H1 (cell line): ENCODE measurements around the gene RBM8A. TPM values are rescaled to one million over a fixed set of nuclear protein-coding genes. Genes with fewer than 3 reads are reported as not detected.

Experiments
- CTCF ChIA-PET: fragments of 300-600 bp; sonication (Branson Sonifier 250); formaldehyde crosslinking; loops from one replicate; lab custom pipeline; 2021; ENCODE audit not compliant: partially characterized antibody; lab: Charles Lee
- POLR2A ChIA-PET: fragments of 300-600 bp; sonication (Branson Sonifier 250); formaldehyde crosslinking; loops from one replicate; lab custom pipeline; 2021; ENCODE audit warnings: inconsistent platforms; ENCODE audit not compliant: partially characterized antibody; lab: Charles Lee
- DNase-seq, 2 experiments: peaks; one replicate each; pipeline versions ENCODE4 v3.0.0 to v3.0.0-alpha.2; 2010 to 2022; ENCODE audit warnings: low spot score in 2 of 2, low read depth in 1 of 2, mixed read lengths in 1 of 2
- FAIRE-seq: peaks from 2 replicates; lab custom pipeline; 2011; peaks lifted over from hg19 to GRCh38; lab: Jason Lieb, UNC
- H2AFZ ChIP-seq: 2 replicates; pipeline ENCODE4 v1.8.1; 2012; ENCODE audit warnings: low read length, inconsistent platforms
- H2AK5ac ChIP-seq: 2 replicates; pipeline ENCODE4 v1.6.1; 2013; ENCODE audit warnings: low read depth, low read length
- H2BK120ac ChIP-seq: replicated peaks from 2 replicates; pipeline ENCODE3; 2013; ENCODE audit warnings: low read depth, low read length, inconsistent platforms
- H2BK12ac ChIP-seq: 2 replicates; pipeline ENCODE4 v1.6.1; 2013; ENCODE audit warnings: low read depth, low read length
- H2BK15ac ChIP-seq: 2 replicates; pipeline ENCODE4 v1.6.1; 2013; ENCODE audit warnings: low read length
- H2BK20ac ChIP-seq: 2 replicates; pipeline ENCODE4 v1.6.1; 2013; ENCODE audit warnings: low read length
- H2BK5ac ChIP-seq: 2 replicates; pipeline ENCODE4 v1.6.1; 2013; ENCODE audit warnings: low read depth, low read length
- H3K14ac ChIP-seq: 2 replicates; pipeline ENCODE4 v1.6.1; 2013; ENCODE audit warnings: inconsistent platforms; ENCODE audit not compliant: insufficient read length
- H3K18ac ChIP-seq: 2 replicates; pipeline ENCODE4 v1.6.1; 2013; ENCODE audit warnings: low read length; ENCODE audit errors: extremely low read depth
- H3K23ac ChIP-seq: 2 replicates; pipeline ENCODE4 v1.6.1; 2013; ENCODE audit warnings: inconsistent platforms; ENCODE audit not compliant: insufficient read length
- H3K23me2 ChIP-seq: 2 replicates; pipeline ENCODE4 v1.6.1; 2013; ENCODE audit warnings: low read depth, low read length
- H3K27ac ChIP-seq: 2 replicates; pipeline ENCODE4 v1.6.1; 2011; ENCODE audit warnings: low read depth, low read length, inconsistent platforms
- H3K27me3 ChIP-seq, 4 experiments: replicated peaks in 1 of 4; 1 replicate in 1 of 4; 2 replicates in 3 of 4; pipeline versions ENCODE4 v1.6.1 to v1.8.1; 2011 to 2013; ENCODE audit warnings: low read length in 3 of 4, mild to moderate bottlenecking in 3 of 4, inconsistent platforms in 2 of 4, mixed read lengths in 2 of 4, moderate library complexity in 1 of 4; ENCODE audit not compliant: control insufficient read depth in 3 of 4, insufficient read depth in 3 of 4; ENCODE audit errors: extremely low read depth in 1 of 4
- H3K36me3 ChIP-seq, 4 experiments: 2 replicates each; pipeline versions ENCODE4 v1.6.1 to v1.8.1; 2011 to 2013; ENCODE audit warnings: mild to moderate bottlenecking in 4 of 4, low read length in 3 of 4, moderate library complexity in 2 of 4, control low read depth in 1 of 4, inconsistent platforms in 1 of 4; ENCODE audit not compliant: insufficient read depth in 4 of 4, control insufficient read depth in 2 of 4
- H3K4ac ChIP-seq: replicated peaks from 2 replicates; pipeline ENCODE3; 2013; ENCODE audit warnings: low read length, low read depth, mixed read lengths, inconsistent platforms; ENCODE audit not compliant: insufficient read length
- H3K4me1 ChIP-seq, 4 experiments: replicated peaks in 1 of 4; 1 replicate in 1 of 4; 2 replicates in 3 of 4; pipeline versions ENCODE4 v1.6.1 to v1.8.1; 2011 to 2013; ENCODE audit warnings: low read length in 3 of 4, inconsistent platforms in 2 of 4, mixed read lengths in 1 of 4; ENCODE audit not compliant: insufficient read depth in 4 of 4, control insufficient read depth in 3 of 4
- H3K4me2 ChIP-seq, 2 experiments: 2 replicates each; pipeline versions ENCODE4 v1.6.1 to v1.8.1; 2011 to 2013; ENCODE audit warnings: low read depth in 2 of 2, low read length in 2 of 2, control low read depth in 1 of 2, inconsistent platforms in 1 of 2, mild to moderate bottlenecking in 1 of 2; ENCODE audit not compliant: insufficient read depth in 1 of 2
- H3K4me3 ChIP-seq, 4 experiments: fragments of 200-600, 300-600 bp in 1 of 4; sonication (generic), shearing (Covaris generic), sonication (Bioruptor Twin) in 1 of 4; 2 replicates each; pipeline versions ENCODE4 v1.5.1 to v1.8.1; 2011 to 2016; ENCODE audit warnings: low read length in 4 of 4, low read depth in 3 of 4, control low read depth in 2 of 4, inconsistent platforms in 2 of 4, mild to moderate bottlenecking in 2 of 4, mixed read lengths in 1 of 4, moderate library complexity in 1 of 4; ENCODE audit not compliant: insufficient read depth in 2 of 4; ENCODE audit errors: extremely low read depth in 1 of 4
- H3K56ac ChIP-seq: replicated peaks from 2 replicates; pipeline ENCODE3; 2013; ENCODE audit warnings: low read depth, mild to moderate bottlenecking, mixed read lengths, low read length, inconsistent platforms; ENCODE audit not compliant: insufficient read length
- H3K79me1 ChIP-seq: 2 replicates; pipeline ENCODE4 v1.6.1; 2013; ENCODE audit warnings: low read depth, low read length, control low read depth
- H3K79me2 ChIP-seq, 2 experiments: 2 replicates each; pipeline versions ENCODE4 v1.6.1 to v1.8.1; 2012 to 2013; ENCODE audit warnings: low read length in 2 of 2, mild to moderate bottlenecking in 2 of 2, inconsistent platforms in 1 of 2; ENCODE audit not compliant: insufficient read depth in 2 of 2, control insufficient read depth in 1 of 2
- H3K9ac ChIP-seq, 4 experiments: replicated peaks in 1 of 4; 1 replicate in 1 of 4; 2 replicates in 3 of 4; pipeline versions ENCODE4 v1.6.1 to v1.8.1; 2011 to 2013; ENCODE audit warnings: low read depth in 3 of 4, low read length in 3 of 4, control low read depth in 2 of 4, mild to moderate bottlenecking in 2 of 4, moderate library complexity in 2 of 4, inconsistent platforms in 1 of 4; ENCODE audit errors: extremely low read depth in 1 of 4
- H3K9me3 ChIP-seq, 2 experiments: 2 replicates each; pipeline versions ENCODE4 v1.6.1 to v1.8.1; 2012 to 2013; ENCODE audit warnings: mild to moderate bottlenecking in 2 of 2, moderate library complexity in 2 of 2, control low read depth in 1 of 2, inconsistent platforms in 1 of 2, low read depth in 1 of 2, low read length in 1 of 2, mixed read lengths in 1 of 2; ENCODE audit not compliant: insufficient read depth in 2 of 2
- H4K20me1 ChIP-seq, 2 experiments: replicated peaks in 1 of 2; 2 replicates each; pipeline versions ENCODE3 to v1.8.1; 2011 to 2013; ENCODE audit warnings: inconsistent platforms in 2 of 2, low read length in 2 of 2, mild to moderate bottlenecking in 1 of 2; ENCODE audit not compliant: insufficient read depth in 2 of 2, control insufficient read depth in 1 of 2
- H4K5ac ChIP-seq: 2 replicates; pipeline ENCODE4 v1.6.1; 2013; ENCODE audit warnings: low read length, low read depth, mixed read lengths, inconsistent platforms; ENCODE audit not compliant: insufficient read length
- H4K8ac ChIP-seq: 2 replicates; pipeline ENCODE4 v1.8.0; 2013; ENCODE audit warnings: mild to moderate bottlenecking, moderate library complexity, low read length, inconsistent platforms; ENCODE audit not compliant: insufficient read depth; ENCODE audit errors: extremely low read depth
- H4K91ac ChIP-seq: replicated peaks from 2 replicates; pipeline ENCODE3; 2013; ENCODE audit warnings: low read length, mixed read lengths, inconsistent platforms; ENCODE audit not compliant: insufficient read length
- BACH1 ChIP-seq: IDR thresholded peaks from 2 replicates; pipeline ENCODE4 v1.6.1; 2012; ENCODE audit warnings: low read length, improper control_type of control experiment
- CBX8 ChIP-seq: fragments of 300-800, 300-1000 bp; sonication (generic); IDR thresholded peaks from 2 replicates; pipeline ENCODE4 v1.7.1; 2016; ENCODE audit warnings: low read depth, low read length, borderline replicate concordance
- CEBPB ChIP-seq: IDR thresholded peaks from 2 replicates; pipeline ENCODE4 v1.6.1; 2012; ENCODE audit warnings: low read depth, low read length
- MAFK ChIP-seq: IDR thresholded peaks from 2 replicates; pipeline ENCODE4 v1.6.1; 2012; ENCODE audit warnings: low read depth, mild to moderate bottlenecking, improper control_type of control experiment, low read length
- SIN3A ChIP-seq, 2 experiments: IDR thresholded peaks in 1 of 2; conservative IDR thresholded peaks in 1 of 2; 2 replicates each; pipeline ENCODE4 v1.6.1; 2011 to 2012; ENCODE audit warnings: low read length in 2 of 2, improper control_type of control experiment in 1 of 2, low read depth in 1 of 2, mild to moderate bottlenecking in 1 of 2
- SUZ12 ChIP-seq: fragments of 200-600 bp; sonication (generic); IDR thresholded peaks from 2 replicates; pipeline ENCODE4 v1.6.1; 2012; ENCODE audit warnings: mild to moderate bottlenecking, inconsistent platforms, low read length, moderate library complexity, mixed read lengths
- TAF1 ChIP-seq: IDR thresholded peaks from 2 replicates; pipeline ENCODE4 v1.6.1; 2011; ENCODE audit warnings: mild to moderate bottlenecking, low read depth, low read length
- TCF12 ChIP-seq: IDR thresholded peaks from 2 replicates; pipeline ENCODE4 v1.6.1; 2011; ENCODE audit warnings: low read depth, mild to moderate bottlenecking, low read length
- USF2 ChIP-seq: IDR thresholded peaks from 2 replicates; pipeline ENCODE4 v1.6.1; 2011; ENCODE audit warnings: low read length, improper control_type of control experiment
- WGBS, 2 experiments: shearing (Covaris generic) in 1 of 2; methylation state at CpG; one replicate each; pipeline versions ENCODE4 v1.1.6 to v1.1.7; 2013 to 2015; ENCODE audit warnings: low lambda C conversion rate in 2 of 2, mixed read lengths in 2 of 2, inconsistent platforms in 1 of 2, low coverage in 1 of 2, missing lambda C conversion rate in 1 of 2; ENCODE audit not compliant: insufficient replicate concordance in 2 of 2, insufficient coverage in 1 of 2, insufficient read length in 1 of 2; ENCODE audit errors: extremely low coverage in 1 of 2, missing lambda C conversion rate in 1 of 2; 5-methylcytosine and 5-hydroxymethylcytosine counted together
- polyA plus RNA-seq, 7 experiments: library from polyadenylated mRNA; depleted of rRNA in 3 of 7; stranded (reverse) in 5 of 7; unstranded in 2 of 7; fragments of >200 nt in 5 of 7; fragments of 200-250 nt in 2 of 7; gene quantifications; 1 replicate in 5 of 7; 2 replicates in 1 of 7; 4 replicates in 1 of 7; pipeline versions ENCODE4 v1.2.1 to v1.2.3, GENCODE V29; 2011 to 2013; ENCODE audit warnings: missing spikeins in 2 of 7, mixed read lengths in 2 of 7
- total RNA-seq: library from RNA; stranded (reverse); fragmentation: NEBNext Ultra II Directional; extraction: Animal tissue kit (Norgen Biotek cat#: 25700); gene quantifications from 2 replicates; pipeline ENCODE4 v1.2.1, GENCODE V29; 2021

The RBM8A gene
- total and polyA plus RNA-seq, 2 of the 8 experiments (the other 6 are each of a cell fraction or from before 2014, with no cell fraction given): 125 to 216 TPM

GRCh38 chr1:145936247-145936646, 9.0 kb upstream of the RBM8A start:
- no peak overlapping the region for H2BK15ac ChIP-seq
- CTCF ChIA-PET: interaction anchor here (1.0 to 1.6 kb wide), 7 partner anchors 18 to 92 kb away, joined by 3 to 5 read pairs (median 3); no protein-coding TSS in a partner anchor
- no peak overlapping the region for H2BK20ac ChIP-seq
- no peak overlapping the region for H3K56ac ChIP-seq
- no peak overlapping the region for H3K14ac ChIP-seq
- no peak overlapping the region for H2BK120ac ChIP-seq
- no peak overlapping the region for H3K23ac ChIP-seq
- H3K9ac ChIP-seq: no peak overlapping the region
- H3K27me3 ChIP-seq: no peaks in the 10 kb centered on the region
- H3K4me1 ChIP-seq: no peaks in the 10 kb centered on the region
- no peak for FAIRE-seq
- no peak overlapping the region for H3K4ac ChIP-seq
- H3K79me2 ChIP-seq: no peaks in the 10 kb centered on the region
- H4K91ac ChIP-seq: no peak overlapping the region
- H3K4me2 ChIP-seq: no peak overlapping the region
- H3K9me3 ChIP-seq: no peaks in the 10 kb centered on the region
- H3K23me2 ChIP-seq: no peaks in the 10 kb centered on the region
- no peak overlapping the region for H2BK5ac ChIP-seq
- H3K79me1 ChIP-seq: no peaks in the 10 kb centered on the region
- no peak overlapping the region for H3K18ac ChIP-seq
- H4K8ac ChIP-seq: no peak overlapping the region
- no peak overlapping the region for H3K4me3 ChIP-seq
- H4K20me1 ChIP-seq: no peaks in the 10 kb centered on the region
- POLR2A ChIA-PET: interaction anchor here (0.7 to 6.0 kb wide), 6 partner anchors 9 to 116 kb away, joined by 3 to 35 read pairs (median 4); partner anchors contain the start of genes RBM8A and TXNIP
- no peak for TF ChIP-seq SIN3A (conservative IDR thresholded peaks at IDR 0.05 in 1 of 2, IDR thresholded peaks at IDR 0.05 in 1 of 2; ENCODE audit: low read depth in 1 of 2, low read length in 2 of 2)
- TF ChIP-seq TAF1: no peak
- TF ChIP-seq SUZ12: no peak
- TF ChIP-seq BACH1: no peak
- no peak for TF ChIP-seq MAFK
- no peak for TF ChIP-seq CEBPB
- TF ChIP-seq USF2: no peak
- TF ChIP-seq CBX8: no peak
- TF ChIP-seq TCF12: no peak
- no peak overlapping the region for H3K27ac ChIP-seq
- H2AFZ ChIP-seq: no peak overlapping the region
- H3K36me3 ChIP-seq: no peaks in the 10 kb centered on the region
- DNase-seq: no peak
- H2BK12ac ChIP-seq: no peak overlapping the region
- WGBS, 2 experiments: 86% methylated on average over 8 of the region's 8 CpGs; no CpG with 5 or more reads in 1 of the 2 experiments
- H2AK5ac ChIP-seq: no peak overlapping the region
- no peak overlapping the region for H4K5ac ChIP-seq
